HEK293 (cell line): Measurements from ENCODE around the gene BCKDHA.

Experiments
- FEZF1 ChIP-seq: fragments of 450-650 bp; formaldehyde crosslinking; IDR thresholded peaks from 2 replicates; pipeline ENCODE4 v1.5.1; 2016; ENCODE audit warnings: missing biosample characterization, missing genetic modification characterization
- HOXD13 ChIP-seq: sonication (generic); formaldehyde crosslinking; IDR thresholded peaks from 2 replicates; pipeline ENCODE4 v1.8.0; 2022; ENCODE audit warnings: missing genetic modification reagents, borderline replicate concordance
- IKZF3 ChIP-seq: fragments of 450-650 bp; IDR thresholded peaks from 2 replicates; pipeline ENCODE4 v1.5.0; 2018; ENCODE audit warnings: missing biosample characterization, mild to moderate bottlenecking, missing genetic modification characterization, moderate library complexity
- ZBTB6 ChIP-seq: fragments of 450-650 bp; formaldehyde crosslinking; IDR thresholded peaks from 2 replicates; pipeline ENCODE4 v1.5.1; 2017; ENCODE audit warnings: missing biosample characterization, missing genetic modification characterization
- ZEB2 ChIP-seq: fragments of 450-650 bp; formaldehyde crosslinking; IDR thresholded peaks from 2 replicates; pipeline ENCODE4 v1.5.1; 2016; ENCODE audit warnings: missing biosample characterization, missing genetic modification characterization
- ZFHX2 ChIP-seq: fragments of 450-650 bp; formaldehyde crosslinking; conservative IDR thresholded peaks from 2 replicates; pipeline ENCODE4 v1.5.1; 2016; ENCODE audit warnings: missing biosample characterization, missing genetic modification characterization
- ZNF146 ChIP-seq: fragments of 450-650 bp; formaldehyde crosslinking; IDR thresholded peaks from 2 replicates; pipeline ENCODE4 v1.5.1; 2016; ENCODE audit warnings: missing biosample characterization, missing genetic modification characterization
- ZNF157 ChIP-seq: fragments of 450-650 bp; formaldehyde crosslinking; IDR thresholded peaks from 2 replicates; pipeline ENCODE4 v1.5.1; 2016; ENCODE audit warnings: missing biosample characterization, missing genetic modification characterization
- ZNF23 ChIP-seq: fragments of 450-650 bp; formaldehyde crosslinking; IDR thresholded peaks from 2 replicates; pipeline ENCODE4 v1.5.1; 2016; ENCODE audit warnings: missing biosample characterization, missing genetic modification characterization, borderline replicate concordance
- ZNF292 ChIP-seq: fragments of 450-650 bp; formaldehyde crosslinking; IDR thresholded peaks from 2 replicates; pipeline ENCODE4 v1.5.1; 2016; ENCODE audit warnings: low read depth, missing biosample characterization, missing genetic modification characterization, borderline replicate concordance
- ZNF324 ChIP-seq: fragments of 450-650 bp; formaldehyde crosslinking; IDR thresholded peaks from 2 replicates; pipeline ENCODE4 v1.5.1; 2016; ENCODE audit warnings: missing biosample characterization, missing genetic modification characterization
- ZNF335 ChIP-seq: fragments of 450-650 bp; formaldehyde crosslinking; conservative IDR thresholded peaks from 2 replicates; pipeline ENCODE4 v1.5.1; 2016; ENCODE audit warnings: missing biosample characterization, missing genetic modification characterization
- ZNF341 ChIP-seq: fragments of 450-650 bp; formaldehyde crosslinking; IDR thresholded peaks from 2 replicates; pipeline ENCODE4; 2016; ENCODE audit warnings: low read depth, missing biosample characterization, missing genetic modification characterization
- ZNF510 ChIP-seq: fragments of 450-650 bp; formaldehyde crosslinking; IDR thresholded peaks from 2 replicates; pipeline ENCODE4 v1.5.1; 2018; ENCODE audit warnings: mild to moderate bottlenecking, missing genetic modification characterization, missing biosample characterization; ENCODE audit not compliant: insufficient replicate concordance
- ZNF514 ChIP-seq: fragments of 450-650 bp; formaldehyde crosslinking; IDR thresholded peaks from 2 replicates; pipeline ENCODE4 v1.5.1; 2016; ENCODE audit warnings: missing biosample characterization, missing genetic modification characterization
- ZNF518A ChIP-seq: fragments of 450-650 bp; formaldehyde crosslinking; conservative IDR thresholded peaks from 2 replicates; pipeline ENCODE4 v1.5.1; 2016; ENCODE audit warnings: low read depth, missing biosample characterization, missing genetic modification characterization
- ZNF549 ChIP-seq: fragments of 450-650 bp; IDR thresholded peaks from 2 replicates; pipeline ENCODE4 v1.5.1; 2018; ENCODE audit warnings: missing biosample characterization, missing genetic modification characterization, mild to moderate bottlenecking, inconsistent platforms, moderate library complexity
- ZNF561 ChIP-seq: fragments of 450-650 bp; IDR thresholded peaks from 2 replicates; pipeline ENCODE4 v1.5.1; 2018; ENCODE audit warnings: missing biosample characterization, missing genetic modification characterization, borderline replicate concordance
- ZNF626 ChIP-seq: fragments of 450-650 bp; sonication (Bioruptor Pico); formaldehyde crosslinking; IDR thresholded peaks from 2 replicates; pipeline ENCODE4 v1.5.1; 2018; ENCODE audit warnings: missing biosample characterization, missing genetic modification characterization, inconsistent platforms
- ZNF658 ChIP-seq: fragments of 450-650 bp; formaldehyde crosslinking; IDR thresholded peaks from 2 replicates; pipeline ENCODE4; 2016; ENCODE audit warnings: missing biosample characterization, missing genetic modification characterization
- ZNF660 ChIP-seq: fragments of 450-650 bp; IDR thresholded peaks from 2 replicates; pipeline ENCODE4 v1.5.1; 2018; ENCODE audit warnings: missing biosample characterization, mild to moderate bottlenecking, missing genetic modification characterization
- ZNF837 ChIP-seq: fragments of 450-650 bp; formaldehyde crosslinking; IDR thresholded peaks from 2 replicates; pipeline ENCODE4 v1.5.1; 2016; ENCODE audit warnings: missing biosample characterization, missing genetic modification characterization
- ZSCAN16 ChIP-seq: fragments of 450-650 bp; formaldehyde crosslinking; IDR thresholded peaks from 2 replicates; pipeline ENCODE4 v1.5.1; 2016; ENCODE audit warnings: missing biosample characterization, missing genetic modification characterization
- TF ChIP-seq, protein P1 (sequence below): fragments of 450-650 bp; formaldehyde crosslinking; optimal IDR thresholded peaks from 2 replicates; pipeline ENCODE3; 2016; ENCODE audit warnings: missing biosample characterization, mild to moderate bottlenecking, missing genetic modification characterization
- TF ChIP-seq, protein P2 (sequence below): IDR thresholded peaks from 2 replicates; pipeline ENCODE4 v1.6.1; 2011; ENCODE audit warnings: mild to moderate bottlenecking, low read depth, low read length, borderline replicate concordance
- TF ChIP-seq, protein P3 (sequence below): fragments of 450-650 bp; formaldehyde crosslinking; IDR thresholded peaks from 2 replicates; pipeline ENCODE4; 2016; ENCODE audit warnings: missing biosample characterization, missing genetic modification characterization
- TF ChIP-seq, protein P4 (sequence below): fragments of 450-650 bp; formaldehyde crosslinking; IDR thresholded peaks from 2 replicates; pipeline ENCODE4 v1.5.1; 2017; ENCODE audit warnings: missing biosample characterization, mild to moderate bottlenecking, missing genetic modification characterization, moderate library complexity

The BCKDHA gene

DNA sequence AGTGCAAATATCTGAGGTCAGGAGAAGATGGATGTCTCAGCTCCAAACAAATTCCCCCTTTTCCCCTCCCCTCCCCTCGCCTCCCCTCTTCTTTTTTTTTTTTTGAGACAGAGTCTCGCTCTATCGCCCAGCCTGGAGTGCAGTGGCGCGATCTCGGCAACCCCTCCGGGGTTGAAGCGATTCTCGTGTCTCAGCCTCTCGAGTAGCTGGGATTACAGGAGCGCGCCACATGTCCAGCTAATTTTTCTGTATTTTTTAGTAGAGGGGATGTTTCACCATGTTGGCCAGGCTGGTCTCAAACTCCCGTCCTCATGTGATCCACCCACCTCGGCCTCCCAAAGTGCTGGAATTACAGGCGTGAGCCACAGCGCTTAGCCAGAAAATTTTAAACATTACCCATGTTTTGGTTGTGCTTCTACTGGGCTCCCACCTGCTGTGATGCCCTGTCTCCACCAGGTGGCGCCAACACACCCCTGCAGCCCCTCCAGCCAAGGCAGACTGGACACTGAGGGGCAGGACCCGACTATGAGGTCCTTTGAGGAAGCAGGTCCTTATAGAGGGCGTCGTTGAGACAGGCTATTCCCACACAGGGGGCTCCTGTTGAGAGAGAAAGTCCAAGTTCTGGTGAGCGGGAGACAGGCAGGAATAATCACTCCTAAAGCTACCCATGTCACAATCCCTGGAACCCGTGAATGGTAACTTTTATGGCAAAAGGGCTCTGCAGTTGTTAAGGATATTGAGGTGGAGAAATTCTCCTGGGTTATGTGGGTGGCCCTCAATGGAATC is 51.7 kb downstream of the BCKDHA start (continued):
- TF ChIP-seq ZBTB6 (tag by site-specific recombination) (peak; percentile 91), ZSCAN16 (tag by site-specific recombination) (no peak), ZNF658 (tag by site-specific recombination) (no peak), ZNF146 (tag by site-specific recombination) (no peak), HOXD13 (no peak), ZNF626 (no peak), ZNF514 (tag by site-specific recombination) (no peak), ZNF549 (tag by site-specific recombination) (no peak), IKZF3 (tag by site-specific recombination) (no peak), ZNF518A (tag by site-specific recombination) (no peak), ZNF324 (no peak), ZNF292 (tag by site-specific recombination) (no peak), FEZF1 (no peak), ZNF837 (tag by site-specific recombination) (no peak), ZNF23 (no peak), ZNF341 (tag by site-specific recombination) (no peak), ZNF660 (tag by site-specific recombination) (peak; percentile 94), ZEB2 (tag by site-specific recombination) (peak; percentile 30; the same call in 1 of the 2 replicates), ZNF510 (no peak), ZNF335 (tag by site-specific recombination) (peak; percentile 95), ZNF561 (tag by site-specific recombination) (no peak), ZNF157 (tag by site-specific recombination) (no peak), ZFHX2 (tag by site-specific recombination) (peak; percentile 61)
- TF ChIP-seq, protein P1, sequence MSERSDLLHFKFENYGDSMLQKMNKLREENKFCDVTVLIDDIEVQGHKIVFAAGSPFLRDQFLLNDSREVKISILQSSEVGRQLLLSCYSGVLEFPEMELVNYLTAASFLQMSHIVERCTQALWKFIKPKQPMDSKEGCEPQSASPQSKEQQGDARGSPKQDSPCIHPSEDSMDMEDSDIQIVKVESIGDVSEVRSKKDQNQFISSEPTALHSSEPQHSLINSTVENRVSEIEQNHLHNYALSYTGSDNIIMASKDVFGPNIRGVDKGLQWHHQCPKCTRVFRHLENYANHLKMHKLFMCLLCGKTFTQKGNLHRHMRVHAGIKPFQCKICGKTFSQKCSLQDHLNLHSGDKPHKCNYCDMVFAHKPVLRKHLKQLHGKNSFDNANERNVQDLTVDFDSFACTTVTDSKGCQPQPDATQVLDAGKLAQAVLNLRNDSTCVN (tag by site-specific recombination) = peak; percentile 37
- TF ChIP-seq, protein P2, sequence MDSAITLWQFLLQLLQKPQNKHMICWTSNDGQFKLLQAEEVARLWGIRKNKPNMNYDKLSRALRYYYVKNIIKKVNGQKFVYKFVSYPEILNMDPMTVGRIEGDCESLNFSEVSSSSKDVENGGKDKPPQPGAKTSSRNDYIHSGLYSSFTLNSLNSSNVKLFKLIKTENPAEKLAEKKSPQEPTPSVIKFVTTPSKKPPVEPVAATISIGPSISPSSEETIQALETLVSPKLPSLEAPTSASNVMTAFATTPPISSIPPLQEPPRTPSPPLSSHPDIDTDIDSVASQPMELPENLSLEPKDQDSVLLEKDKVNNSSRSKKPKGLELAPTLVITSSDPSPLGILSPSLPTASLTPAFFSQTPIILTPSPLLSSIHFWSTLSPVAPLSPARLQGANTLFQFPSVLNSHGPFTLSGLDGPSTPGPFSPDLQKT = no peak
- TF ChIP-seq, protein P3, sequence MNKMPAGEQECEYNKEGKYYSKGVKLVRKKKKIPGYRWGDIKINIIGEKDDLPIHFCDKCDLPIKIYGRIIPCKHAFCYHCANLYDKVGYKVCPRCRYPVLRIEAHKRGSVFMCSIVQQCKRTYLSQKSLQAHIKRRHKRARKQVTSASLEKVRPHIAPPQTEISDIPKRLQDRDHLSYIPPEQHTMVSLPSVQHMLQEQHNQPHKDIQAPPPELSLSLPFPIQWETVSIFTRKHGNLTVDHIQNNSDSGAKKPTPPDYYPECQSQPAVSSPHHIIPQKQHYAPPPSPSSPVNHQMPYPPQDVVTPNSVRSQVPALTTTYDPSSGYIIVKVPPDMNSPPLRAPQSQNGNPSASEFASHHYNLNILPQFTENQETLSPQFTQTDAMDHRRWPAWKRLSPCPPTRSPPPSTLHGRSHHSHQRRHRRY (tag by site-specific recombination) = no peak
- TF ChIP-seq, protein P4, sequence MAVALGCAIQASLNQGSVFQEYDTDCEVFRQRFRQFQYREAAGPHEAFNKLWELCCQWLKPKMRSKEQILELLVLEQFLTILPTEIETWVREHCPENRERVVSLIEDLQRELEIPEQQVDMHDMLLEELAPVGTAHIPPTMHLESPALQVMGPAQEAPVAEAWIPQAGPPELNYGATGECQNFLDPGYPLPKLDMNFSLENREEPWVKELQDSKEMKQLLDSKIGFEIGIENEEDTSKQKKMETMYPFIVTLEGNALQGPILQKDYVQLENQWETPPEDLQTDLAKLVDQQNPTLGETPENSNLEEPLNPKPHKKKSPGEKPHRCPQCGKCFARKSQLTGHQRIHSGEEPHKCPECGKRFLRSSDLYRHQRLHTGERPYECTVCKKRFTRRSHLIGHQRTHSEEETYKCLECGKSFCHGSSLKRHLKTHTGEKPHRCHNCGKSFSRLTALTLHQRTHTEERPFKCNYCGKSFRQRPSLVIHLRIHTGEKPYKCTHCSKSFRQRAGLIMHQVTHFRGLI = peak; percentile 26; the same call in 1 of the 2 replicates
